ENCODE measurements around the gene SKI. TPM values are rescaled to one million over a fixed set of nuclear protein-coding genes. Genes with fewer than 3 reads are reported as not detected.

SKI gene
- total RNA-seq, 1 donor from 2014 or later, result 62.0 TPM

DNA sequence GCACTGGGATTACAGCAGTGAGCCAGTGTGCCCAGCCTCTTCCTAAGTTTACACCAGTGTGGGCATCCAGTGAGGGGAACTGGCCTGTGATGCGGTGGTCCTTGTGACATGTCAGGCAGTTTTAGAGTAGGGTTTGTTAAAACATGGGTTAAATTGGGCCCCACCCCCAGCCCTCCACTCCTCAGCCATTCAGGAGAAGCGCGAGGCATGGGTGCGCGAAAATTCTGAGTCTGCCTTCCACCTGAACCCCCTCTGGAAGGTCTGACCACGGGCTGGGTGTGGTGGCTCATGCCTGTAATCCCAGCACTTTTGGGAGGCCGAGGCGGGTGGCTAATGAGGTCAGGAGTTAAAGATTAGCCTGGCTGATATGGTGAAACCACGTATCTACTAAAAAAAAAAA, 51.7 kb downstream of the SKI start:
- Mint-ChIP-seq H3K36me3 (ENCODE audit: low read depth) (peaks cover 7% of the 10 kb centered on the region), H3K9me3 (no peaks in the 10 kb centered on the region), H3K27ac (ENCODE audit: unreplicated experiment) (peak overlapping the region; percentile 50), H3K4me3 (peak overlapping the region; percentile 56), H3K4me1 (peaks cover 31% of the 10 kb centered on the region), H3K27me3 (ENCODE audit: low read depth) (no peaks in the 10 kb centered on the region)
- TF ChIP-seq, protein P1, sequence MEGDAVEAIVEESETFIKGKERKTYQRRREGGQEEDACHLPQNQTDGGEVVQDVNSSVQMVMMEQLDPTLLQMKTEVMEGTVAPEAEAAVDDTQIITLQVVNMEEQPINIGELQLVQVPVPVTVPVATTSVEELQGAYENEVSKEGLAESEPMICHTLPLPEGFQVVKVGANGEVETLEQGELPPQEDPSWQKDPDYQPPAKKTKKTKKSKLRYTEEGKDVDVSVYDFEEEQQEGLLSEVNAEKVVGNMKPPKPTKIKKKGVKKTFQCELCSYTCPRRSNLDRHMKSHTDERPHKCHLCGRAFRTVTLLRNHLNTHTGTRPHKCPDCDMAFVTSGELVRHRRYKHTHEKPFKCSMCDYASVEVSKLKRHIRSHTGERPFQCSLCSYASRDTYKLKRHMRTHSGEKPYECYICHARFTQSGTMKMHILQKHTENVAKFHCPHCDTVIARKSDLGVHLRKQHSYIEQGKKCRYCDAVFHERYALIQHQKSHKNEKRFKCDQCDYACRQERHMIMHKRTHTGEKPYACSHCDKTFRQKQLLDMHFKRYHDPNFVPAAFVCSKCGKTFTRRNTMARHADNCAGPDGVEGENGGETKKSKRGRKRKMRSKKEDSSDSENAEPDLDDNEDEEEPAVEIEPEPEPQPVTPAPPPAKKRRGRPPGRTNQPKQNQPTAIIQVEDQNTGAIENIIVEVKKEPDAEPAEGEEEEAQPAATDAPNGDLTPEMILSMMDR (conservative IDR thresholded peaks at IDR 0.05), result no peak
- DNase-seq (ENCODE audit: low read depth, low spot score), result no peak

DNA sequence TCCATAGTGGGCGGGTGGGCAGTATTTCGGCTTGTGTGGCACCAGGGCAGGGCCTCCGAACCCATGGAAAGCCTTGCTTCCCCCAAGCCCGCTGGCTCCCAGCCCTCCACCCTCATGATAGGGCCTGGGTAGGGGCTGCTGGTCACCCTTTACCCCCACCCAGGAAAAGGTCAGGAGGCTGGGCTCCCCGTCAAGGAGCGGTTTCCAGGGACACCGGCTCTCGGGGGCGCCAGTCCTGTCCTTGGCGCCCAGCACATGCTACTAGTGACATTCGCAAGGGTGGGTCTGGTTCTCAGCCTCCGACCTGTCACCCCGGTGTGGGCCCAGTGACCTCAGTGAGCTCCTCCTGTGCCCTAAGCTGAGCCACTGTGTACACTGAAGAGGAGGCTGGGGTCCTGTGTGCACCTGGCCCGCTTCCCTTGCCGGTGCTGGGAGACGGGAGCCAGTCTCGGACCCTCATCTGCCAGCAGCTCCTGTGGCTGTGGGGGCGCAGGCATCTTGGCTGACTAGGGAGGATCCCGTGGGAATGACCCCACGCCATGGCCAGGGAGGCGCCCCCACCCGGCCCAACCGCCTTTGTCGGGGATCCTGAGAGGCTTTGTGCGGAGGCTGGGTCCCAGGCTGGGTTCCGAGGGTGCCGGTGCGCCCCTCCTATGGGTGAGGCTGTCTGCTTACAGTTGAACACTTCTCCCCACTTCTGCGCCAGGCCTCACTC, 54.6 kb downstream of the SKI start:
- DNase-seq (ENCODE audit: low read depth, low spot score), result no peak
- H3K27ac Mint-ChIP-seq (ENCODE audit: unreplicated experiment), result no peak overlapping the region
- H3K36me3 Mint-ChIP-seq (ENCODE audit: low read depth), result peaks cover 4% of the 10 kb centered on the region
- TF ChIP-seq, protein P1 (conservative IDR thresholded peaks at IDR 0.05), result no peak
- H3K4me3 Mint-ChIP-seq, result no peak overlapping the region
- no peaks in the 10 kb centered on the region for H3K27me3 Mint-ChIP-seq (ENCODE audit: low read depth)
- no peaks in the 10 kb centered on the region for H3K9me3 Mint-ChIP-seq
- H3K4me1 Mint-ChIP-seq, result peaks cover 15% of the 10 kb centered on the region

DNA sequence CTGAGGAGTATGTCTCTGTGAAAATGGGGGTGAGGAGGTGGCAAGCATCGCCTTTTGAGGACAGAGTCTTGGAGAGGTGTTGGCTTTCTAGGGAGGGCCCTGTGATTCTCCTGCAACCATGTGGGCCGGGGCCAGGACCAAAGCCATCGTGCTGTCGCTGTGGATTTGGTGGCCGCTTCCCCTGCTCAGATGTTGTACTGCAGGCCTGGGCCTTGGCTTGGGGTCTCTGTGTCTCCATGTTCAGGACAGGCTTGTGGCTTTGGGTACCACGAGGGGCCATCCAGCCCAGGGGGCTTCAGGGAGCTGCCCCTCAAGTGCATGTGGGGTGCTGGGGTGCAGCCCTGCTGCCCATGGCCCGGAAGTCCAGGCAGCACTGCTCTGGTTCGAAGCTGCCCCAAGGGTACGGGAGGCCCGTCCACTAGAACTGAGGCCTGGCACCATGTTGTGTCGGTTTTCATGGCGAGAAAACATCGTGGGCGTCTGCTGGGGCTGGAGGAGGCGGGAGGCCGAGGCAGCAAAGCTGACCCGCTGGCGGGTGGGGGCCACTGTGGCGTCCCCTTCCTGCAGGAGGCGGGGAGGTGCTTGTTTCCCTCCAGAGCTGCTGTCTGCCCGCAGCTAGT, 55.4 kb downstream of the SKI start:
- H3K27ac Mint-ChIP-seq (ENCODE audit: unreplicated experiment), result no peak overlapping the region
- DNase-seq (ENCODE audit: low read depth, low spot score), result no peak
- peaks cover 4% of the 10 kb centered on the region for H3K36me3 Mint-ChIP-seq (ENCODE audit: low read depth)
- H3K4me3 Mint-ChIP-seq, result no peak overlapping the region
- peaks cover 15% of the 10 kb centered on the region for H3K4me1 Mint-ChIP-seq
- TF ChIP-seq, protein P1 (conservative IDR thresholded peaks at IDR 0.05), result no peak
- no peaks in the 10 kb centered on the region for H3K9me3 Mint-ChIP-seq
- H3K27me3 Mint-ChIP-seq (ENCODE audit: low read depth), result no peaks in the 10 kb centered on the region

DNA sequence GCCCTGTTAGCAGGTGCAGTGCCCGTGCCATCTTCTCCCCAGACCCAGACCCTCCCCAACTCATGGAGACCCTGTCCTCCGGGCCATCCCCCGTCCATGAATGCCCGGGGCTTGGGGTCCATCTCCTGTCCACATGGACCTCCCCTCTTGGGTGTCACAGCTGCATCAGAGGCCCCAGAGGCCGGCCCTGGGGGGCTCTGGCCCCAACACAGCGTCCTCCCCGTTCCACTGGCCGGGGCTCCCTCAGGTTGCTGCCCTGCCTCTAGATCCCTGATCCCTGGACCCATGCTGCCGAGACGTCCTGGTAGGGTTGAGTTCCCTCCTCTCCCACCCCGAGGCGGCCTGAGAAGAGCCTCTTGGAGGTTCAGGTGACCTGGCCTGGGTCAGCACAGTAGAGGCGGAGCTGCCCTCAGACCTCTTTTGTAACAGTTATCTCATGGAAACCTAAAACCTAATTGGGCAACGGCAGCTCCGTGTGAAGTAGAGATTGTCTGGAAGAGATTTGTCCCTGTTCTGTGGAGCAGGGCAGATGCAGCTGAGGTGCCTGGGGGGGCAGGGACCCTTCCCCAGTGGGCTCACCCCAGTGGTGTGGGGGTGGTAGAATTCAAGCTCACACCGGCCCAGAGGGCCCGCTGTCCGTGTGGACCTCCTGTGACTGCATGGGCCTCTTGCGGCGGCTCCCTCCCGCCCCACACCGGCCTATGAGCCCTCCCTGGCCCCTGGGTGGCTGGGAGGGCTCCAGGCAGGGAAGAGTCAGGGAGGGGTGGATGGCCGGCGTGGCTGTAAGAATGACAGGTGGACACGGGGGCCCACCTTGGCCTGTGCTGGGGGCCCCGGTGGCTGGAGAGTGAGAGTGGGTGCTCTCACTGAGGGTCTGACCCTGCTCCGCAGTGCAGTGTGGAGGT, 56.1 kb downstream of the SKI start:
- Mint-ChIP-seq H3K36me3 (ENCODE audit: low read depth) (peaks cover 4% of the 10 kb centered on the region), H3K27me3 (ENCODE audit: low read depth) (no peaks in the 10 kb centered on the region), H3K4me3 (no peak overlapping the region), H3K4me1 (peaks cover 11% of the 10 kb centered on the region), H3K27ac (ENCODE audit: unreplicated experiment) (peak overlapping the region; percentile 57), H3K9me3 (no peaks in the 10 kb centered on the region)
- DNase-seq (ENCODE audit: low read depth, low spot score), result no peak
- TF ChIP-seq, protein P1 (conservative IDR thresholded peaks at IDR 0.05), result no peak

DNA sequence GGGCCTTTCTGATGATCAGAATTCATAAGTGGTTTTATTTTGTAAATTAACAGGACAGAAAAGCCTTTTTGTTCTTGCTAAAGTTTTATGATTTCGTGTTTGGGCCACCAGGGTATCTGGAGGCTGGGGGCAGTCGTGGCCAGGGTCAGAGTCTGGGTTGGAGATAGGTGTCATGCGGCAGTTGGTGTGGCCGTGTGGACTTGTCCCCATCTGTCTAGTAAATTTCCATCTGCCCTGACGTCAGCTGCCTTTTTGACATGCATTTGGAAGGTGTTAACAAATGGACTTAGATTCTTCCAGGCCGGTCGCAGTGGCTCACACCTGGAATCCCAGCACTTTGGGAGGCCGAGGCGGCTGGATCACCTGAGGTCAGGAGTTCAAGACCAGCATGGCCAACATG, 56.8 kb downstream of the SKI start:
- Mint-ChIP-seq H3K27me3 (ENCODE audit: low read depth) (no peaks in the 10 kb centered on the region), H3K27ac (ENCODE audit: unreplicated experiment) (no peak overlapping the region), H3K4me3 (no peak overlapping the region), H3K9me3 (no peaks in the 10 kb centered on the region), H3K36me3 (ENCODE audit: low read depth) (no peaks in the 10 kb centered on the region), H3K4me1 (peaks cover 7% of the 10 kb centered on the region)
- TF ChIP-seq, protein P1 (conservative IDR thresholded peaks at IDR 0.05), result no peak
- no peak for DNase-seq (ENCODE audit: low read depth, low spot score)

Measured in neural crest cell (in vitro differentiated cells).